HEK293 (cell line): ENCODE results near the gene RECK.

ENCODE experiments used
- CTCF ChIA-PET: fragments of 350-600 bp; formaldehyde crosslinking; extraction: SDS; loops from one replicate; lab custom pipeline; 2021; ENCODE audit warnings: antibody characterized with exemption; lab: Yijun Ruan, JAX
- POLR2A ChIA-PET: fragments of 300-600 bp; formaldehyde crosslinking; extraction: SDS; loops from one replicate; lab custom pipeline; 2020; ENCODE audit warnings: antibody characterized with exemption, inconsistent platforms; lab: Yijun Ruan, JAX
- H3K27ac ChIP-seq: fragments of 200-500 bp; sonication (Bioruptor generic); 2 replicates; pipeline ENCODE4 v1.5.1; 2014; ENCODE audit warnings: low read depth, low read length, control low read depth, inconsistent platforms; ENCODE audit errors: extremely low read depth
- H3K36me3 ChIP-seq, 2 experiments: fragments of 200-500 bp in 1 of 2; sonication (Bioruptor generic) in 1 of 2; 1 replicate in 1 of 2; 2 replicates in 1 of 2; pipeline ENCODE4 v1.5.1; 2014 to 2017; ENCODE audit warnings: inconsistent platforms in 2 of 2, low read length in 2 of 2; ENCODE audit not compliant: control insufficient read depth in 2 of 2, insufficient read depth in 1 of 2
- H3K4me1 ChIP-seq: fragments of 200-500 bp; sonication (Bioruptor generic); 2 replicates; pipeline ENCODE4 v1.5.1; 2014; ENCODE audit warnings: mild to moderate bottlenecking, low read length, inconsistent platforms; ENCODE audit not compliant: control insufficient read depth, insufficient read depth
- H3K4me3 ChIP-seq: 2 replicates; pipeline ENCODE4 v1.5.1; 2011; ENCODE audit warnings: low read depth, mild to moderate bottlenecking, control low read depth, low read length, moderate library complexity
- H3K9me3 ChIP-seq: fragments of 200-500 bp; sonication (Bioruptor generic); 2 replicates; pipeline ENCODE4 v1.5.1; 2014; ENCODE audit warnings: low read depth, low read length, inconsistent platforms; ENCODE audit not compliant: control insufficient read depth, insufficient read depth
- BCL11A ChIP-seq: fragments of 450-650 bp; formaldehyde crosslinking; IDR thresholded peaks from 2 replicates; pipeline ENCODE4 v1.5.1; 2016; ENCODE audit warnings: low read depth, missing biosample characterization, missing genetic modification characterization
- FEZF1 ChIP-seq: fragments of 450-650 bp; formaldehyde crosslinking; IDR thresholded peaks from 2 replicates; pipeline ENCODE4 v1.5.1; 2016; ENCODE audit warnings: missing biosample characterization, missing genetic modification characterization
- GFI1B ChIP-seq: fragments of 450-650 bp; formaldehyde crosslinking; IDR thresholded peaks from 2 replicates; pipeline ENCODE4 v1.5.1; 2016; ENCODE audit warnings: missing biosample characterization, missing genetic modification characterization
- HOXA7 ChIP-seq: sonication (generic); formaldehyde crosslinking; IDR thresholded peaks from 2 replicates; pipeline ENCODE4 v1.8.1; 2022; ENCODE audit warnings: missing genetic modification reagents, borderline replicate concordance
- KLF9 ChIP-seq: fragments of 450-650 bp; formaldehyde crosslinking; IDR thresholded peaks from 2 replicates; pipeline ENCODE4 v1.5.1; 2016; ENCODE audit warnings: missing biosample characterization, missing genetic modification characterization, low read depth
- MZF1 ChIP-seq: fragments of 450-650 bp; formaldehyde crosslinking; IDR thresholded peaks from 2 replicates; pipeline ENCODE4 v1.5.1; 2017; ENCODE audit warnings: missing biosample characterization, missing genetic modification characterization, borderline replicate concordance
- SP2 ChIP-seq: fragments of 450-650 bp; formaldehyde crosslinking; IDR thresholded peaks from 2 replicates; pipeline ENCODE4 v1.5.1; 2016; ENCODE audit warnings: missing biosample characterization, missing genetic modification characterization
- TCF7L2 ChIP-seq: IDR thresholded peaks from 2 replicates; pipeline ENCODE4 v1.6.1; 2011; ENCODE audit warnings: low read depth, mild to moderate bottlenecking, inconsistent platforms, low read length, moderate library complexity, borderline replicate concordance
- ZBTB21 ChIP-seq: fragments of 450-650 bp; formaldehyde crosslinking; IDR thresholded peaks from 2 replicates; pipeline ENCODE4 v1.5.1; 2017; ENCODE audit warnings: missing biosample characterization, missing genetic modification characterization
- ZNF132 ChIP-seq: fragments of 450-650 bp; formaldehyde crosslinking; IDR thresholded peaks from 2 replicates; pipeline ENCODE4 v1.5.1; 2017; ENCODE audit warnings: missing biosample characterization, missing genetic modification characterization, borderline replicate concordance
- ZNF169 ChIP-seq: fragments of 450-650 bp; formaldehyde crosslinking; IDR thresholded peaks from 2 replicates; pipeline ENCODE4 v1.5.1; 2016; ENCODE audit warnings: missing biosample characterization, missing genetic modification characterization
- ZNF266 ChIP-seq: fragments of 450-650 bp; formaldehyde crosslinking; IDR thresholded peaks from 2 replicates; pipeline ENCODE4 v1.5.1; 2016; ENCODE audit warnings: missing biosample characterization, missing genetic modification characterization, low read depth
- ZNF292 ChIP-seq: fragments of 450-650 bp; formaldehyde crosslinking; IDR thresholded peaks from 2 replicates; pipeline ENCODE4 v1.5.1; 2016; ENCODE audit warnings: low read depth, missing biosample characterization, missing genetic modification characterization, borderline replicate concordance
- ZNF391 ChIP-seq: fragments of 450-650 bp; formaldehyde crosslinking; IDR thresholded peaks from 2 replicates; pipeline ENCODE4 v1.5.1; 2016; ENCODE audit warnings: low read depth, missing biosample characterization, missing genetic modification characterization, borderline replicate concordance
- ZNF510 ChIP-seq: fragments of 450-650 bp; formaldehyde crosslinking; IDR thresholded peaks from 2 replicates; pipeline ENCODE4 v1.5.1; 2018; ENCODE audit warnings: mild to moderate bottlenecking, missing genetic modification characterization, missing biosample characterization; ENCODE audit not compliant: insufficient replicate concordance
- ZNF521 ChIP-seq: fragments of 450-650 bp; formaldehyde crosslinking; IDR thresholded peaks from 2 replicates; pipeline ENCODE4 v1.5.1; 2017; ENCODE audit warnings: missing biosample characterization, mild to moderate bottlenecking, missing genetic modification characterization
- ZNF544 ChIP-seq: fragments of 450-650 bp; formaldehyde crosslinking; IDR thresholded peaks from 2 replicates; pipeline ENCODE4 v1.5.0; 2017; ENCODE audit warnings: missing biosample characterization, missing genetic modification characterization
- TF ChIP-seq, protein P1 (sequence below): fragments of 450-650 bp; formaldehyde crosslinking; IDR thresholded peaks from 2 replicates; pipeline ENCODE4 v1.5.1; 2017; ENCODE audit warnings: missing biosample characterization, missing genetic modification characterization
- TF ChIP-seq, protein P2 (sequence below): fragments of 450-650 bp; formaldehyde crosslinking; IDR thresholded peaks from 2 replicates; pipeline ENCODE4 v1.5.1; 2016; ENCODE audit warnings: missing biosample characterization, missing genetic modification characterization
- TF ChIP-seq, protein P3 (sequence below): fragments of 450-650 bp; formaldehyde crosslinking; IDR thresholded peaks from 2 replicates; pipeline ENCODE4 v1.5.1; 2016; ENCODE audit warnings: missing biosample characterization, missing genetic modification characterization
- TF ChIP-seq, protein P4 (sequence below): fragments of 450-650 bp; formaldehyde crosslinking; IDR thresholded peaks from 2 replicates; pipeline ENCODE4 v1.5.1; 2017; ENCODE audit warnings: missing biosample characterization, missing genetic modification characterization
- TF ChIP-seq, protein P5 (sequence below): fragments of 450-650 bp; IDR thresholded peaks from 2 replicates; pipeline ENCODE4 v1.5.1; 2018; ENCODE audit warnings: missing biosample characterization, mild to moderate bottlenecking, missing genetic modification characterization
- TF ChIP-seq, protein P6 (sequence below): fragments of 450-650 bp; IDR thresholded peaks from 2 replicates; pipeline ENCODE4 v1.5.1; 2018; ENCODE audit warnings: missing biosample characterization, missing genetic modification characterization

RECK gene

DNA sequence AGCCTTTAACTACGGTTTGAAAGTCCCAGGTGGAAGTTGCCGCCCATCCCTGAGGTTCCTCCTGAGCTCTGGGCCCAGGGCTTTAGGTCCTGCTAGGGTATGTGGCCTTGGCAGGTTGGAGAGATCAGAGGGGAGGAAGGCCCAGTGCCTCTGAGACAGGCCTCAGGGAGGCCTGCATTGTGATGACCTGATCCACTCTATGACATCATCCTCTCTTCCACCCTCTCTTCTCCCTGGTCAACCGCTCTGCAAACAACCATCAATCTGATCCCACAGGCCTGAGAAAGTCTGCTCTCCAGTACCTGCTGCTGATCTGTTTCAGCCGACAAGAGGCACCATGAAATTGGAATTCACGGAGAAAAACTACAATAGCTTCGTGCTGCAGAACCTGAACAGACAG, 132.5 kb downstream of the RECK start, which contains the start of gene CCIN (continued):
- TF ChIP-seq, protein P1, sequence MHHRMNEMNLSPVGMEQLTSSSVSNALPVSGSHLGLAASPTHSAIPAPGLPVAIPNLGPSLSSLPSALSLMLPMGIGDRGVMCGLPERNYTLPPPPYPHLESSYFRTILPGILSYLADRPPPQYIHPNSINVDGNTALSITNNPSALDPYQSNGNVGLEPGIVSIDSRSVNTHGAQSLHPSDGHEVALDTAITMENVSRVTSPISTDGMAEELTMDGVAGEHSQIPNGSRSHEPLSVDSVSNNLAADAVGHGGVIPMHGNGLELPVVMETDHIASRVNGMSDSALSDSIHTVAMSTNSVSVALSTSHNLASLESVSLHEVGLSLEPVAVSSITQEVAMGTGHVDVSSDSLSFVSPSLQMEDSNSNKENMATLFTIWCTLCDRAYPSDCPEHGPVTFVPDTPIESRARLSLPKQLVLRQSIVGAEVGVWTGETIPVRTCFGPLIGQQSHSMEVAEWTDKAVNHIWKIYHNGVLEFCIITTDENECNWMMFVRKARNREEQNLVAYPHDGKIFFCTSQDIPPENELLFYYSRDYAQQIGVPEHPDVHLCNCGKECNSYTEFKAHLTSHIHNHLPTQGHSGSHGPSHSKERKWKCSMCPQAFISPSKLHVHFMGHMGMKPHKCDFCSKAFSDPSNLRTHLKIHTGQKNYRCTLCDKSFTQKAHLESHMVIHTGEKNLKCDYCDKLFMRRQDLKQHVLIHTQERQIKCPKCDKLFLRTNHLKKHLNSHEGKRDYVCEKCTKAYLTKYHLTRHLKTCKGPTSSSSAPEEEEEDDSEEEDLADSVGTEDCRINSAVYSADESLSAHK (tag by site-specific recombination) = no peak
- no peak for TF ChIP-seq ZNF169 (tag by site-specific recombination)
- TF ChIP-seq ZBTB21 (tag by site-specific recombination) = peak; percentile 60
- no peak for TF ChIP-seq ZNF510
- TF ChIP-seq ZNF132 (tag by site-specific recombination) = no peak
- TF ChIP-seq, protein P2, sequence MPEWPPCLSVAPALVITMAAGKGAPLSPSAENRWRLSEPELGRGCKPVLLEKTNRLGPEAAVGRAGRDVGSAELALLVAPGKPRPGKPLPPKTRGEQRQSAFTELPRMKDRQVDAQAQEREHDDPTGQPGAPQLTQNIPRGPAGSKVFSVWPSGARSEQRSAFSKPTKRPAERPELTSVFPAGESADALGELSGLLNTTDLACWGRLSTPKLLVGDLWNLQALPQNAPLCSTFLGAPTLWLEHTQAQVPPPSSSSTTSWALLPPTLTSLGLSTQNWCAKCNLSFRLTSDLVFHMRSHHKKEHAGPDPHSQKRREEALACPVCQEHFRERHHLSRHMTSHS = no peak

DNA sequence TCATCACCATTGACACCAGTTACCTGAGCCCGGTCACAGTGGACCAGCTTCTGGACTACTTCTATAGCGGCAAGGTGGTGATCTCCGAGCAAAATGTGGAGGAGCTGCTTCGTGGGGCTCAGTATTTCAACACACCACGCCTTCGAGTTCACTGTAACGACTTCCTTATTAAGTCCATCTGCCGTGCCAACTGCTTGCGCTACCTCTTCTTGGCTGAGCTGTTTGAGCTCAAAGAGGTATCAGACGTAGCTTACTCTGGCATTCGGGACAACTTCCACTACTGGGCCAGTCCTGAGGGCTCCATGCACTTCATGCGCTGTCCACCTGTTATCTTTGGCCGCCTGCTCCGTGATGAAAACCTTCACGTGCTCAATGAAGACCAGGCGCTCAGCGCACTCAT, 133.0 kb downstream of the RECK start:
- ChIA-PET POLR2A (interaction anchor here (2.6 kb wide), 1 partner anchor 20 kb away, joined by 16 read pairs; the partner anchor contains the start of gene CLTA), CTCF (interaction anchor here (0.6 to 8.2 kb wide), 6 partner anchors 17 to 160 kb away, joined by 3 to 172 read pairs (median 4); no protein-coding TSS in a partner anchor)
- H3K9me3 ChIP-seq = no peaks in the 10 kb centered on the region
- TF ChIP-seq GFI1B (tag by site-specific recombination) (no peak), ZNF521 (tag by site-specific recombination) (no peak), TCF7L2 (no peak), SP2 (tag by site-specific recombination) (no peak), ZNF266 (tag by site-specific recombination) (no peak), FEZF1 (tag by site-specific recombination) (no peak), ZNF544 (no peak), ZNF292 (tag by site-specific recombination) (no peak), ZNF391 (tag by site-specific recombination) (no peak), MZF1 (tag by site-specific recombination) (no peak), HOXA7 (no peak), BCL11A (tag by site-specific recombination) (no peak), KLF9 (tag by site-specific recombination) (no peak)
- TF ChIP-seq, protein P3, sequence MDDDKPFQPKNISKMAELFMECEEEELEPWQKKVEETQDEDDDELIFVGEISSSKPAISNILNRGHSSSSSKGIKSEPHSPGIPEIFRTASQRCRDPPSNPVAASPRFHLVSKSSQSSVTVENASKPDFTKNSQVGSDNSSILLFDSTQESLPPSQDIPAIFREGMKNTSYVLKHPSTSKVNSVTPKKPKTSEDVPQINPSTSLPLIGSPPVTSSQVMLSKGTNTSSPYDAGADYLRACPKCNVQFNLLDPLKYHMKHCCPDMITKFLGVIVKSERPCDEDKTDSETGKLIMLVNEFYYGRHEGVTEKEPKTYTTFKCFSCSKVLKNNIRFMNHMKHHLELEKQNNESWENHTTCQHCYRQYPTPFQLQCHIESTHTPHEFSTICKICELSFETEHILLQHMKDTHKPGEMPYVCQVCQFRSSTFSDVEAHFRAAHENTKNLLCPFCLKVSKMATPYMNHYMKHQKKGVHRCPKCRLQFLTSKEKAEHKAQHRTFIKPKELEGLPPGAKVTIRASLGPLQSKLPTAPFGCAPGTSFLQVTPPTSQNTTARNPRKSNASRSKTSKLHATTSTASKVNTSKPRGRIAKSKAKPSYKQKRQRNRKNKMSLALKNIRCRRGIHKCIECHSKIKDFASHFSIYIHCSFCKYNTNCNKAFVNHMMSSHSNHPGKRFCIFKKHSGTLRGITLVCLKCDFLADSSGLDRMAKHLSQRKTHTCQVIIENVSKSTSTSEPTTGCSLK (tag by site-specific recombination) = no peak
- TF ChIP-seq, protein P4, sequence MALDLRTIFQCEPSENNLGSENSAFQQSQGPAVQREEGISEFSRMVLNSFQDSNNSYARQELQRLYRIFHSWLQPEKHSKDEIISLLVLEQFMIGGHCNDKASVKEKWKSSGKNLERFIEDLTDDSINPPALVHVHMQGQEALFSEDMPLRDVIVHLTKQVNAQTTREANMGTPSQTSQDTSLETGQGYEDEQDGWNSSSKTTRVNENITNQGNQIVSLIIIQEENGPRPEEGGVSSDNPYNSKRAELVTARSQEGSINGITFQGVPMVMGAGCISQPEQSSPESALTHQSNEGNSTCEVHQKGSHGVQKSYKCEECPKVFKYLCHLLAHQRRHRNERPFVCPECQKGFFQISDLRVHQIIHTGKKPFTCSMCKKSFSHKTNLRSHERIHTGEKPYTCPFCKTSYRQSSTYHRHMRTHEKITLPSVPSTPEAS (tag by site-specific recombination) = no peak
- TF ChIP-seq, protein P5, sequence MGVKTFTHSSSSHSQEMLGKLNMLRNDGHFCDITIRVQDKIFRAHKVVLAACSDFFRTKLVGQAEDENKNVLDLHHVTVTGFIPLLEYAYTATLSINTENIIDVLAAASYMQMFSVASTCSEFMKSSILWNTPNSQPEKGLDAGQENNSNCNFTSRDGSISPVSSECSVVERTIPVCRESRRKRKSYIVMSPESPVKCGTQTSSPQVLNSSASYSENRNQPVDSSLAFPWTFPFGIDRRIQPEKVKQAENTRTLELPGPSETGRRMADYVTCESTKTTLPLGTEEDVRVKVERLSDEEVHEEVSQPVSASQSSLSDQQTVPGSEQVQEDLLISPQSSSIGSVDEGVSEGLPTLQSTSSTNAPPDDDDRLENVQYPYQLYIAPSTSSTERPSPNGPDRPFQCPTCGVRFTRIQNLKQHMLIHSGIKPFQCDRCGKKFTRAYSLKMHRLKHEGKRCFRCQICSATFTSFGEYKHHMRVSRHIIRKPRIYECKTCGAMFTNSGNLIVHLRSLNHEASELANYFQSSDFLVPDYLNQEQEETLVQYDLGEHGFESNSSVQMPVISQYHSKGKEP (tag by site-specific recombination) = no peak
- TF ChIP-seq, protein P6, sequence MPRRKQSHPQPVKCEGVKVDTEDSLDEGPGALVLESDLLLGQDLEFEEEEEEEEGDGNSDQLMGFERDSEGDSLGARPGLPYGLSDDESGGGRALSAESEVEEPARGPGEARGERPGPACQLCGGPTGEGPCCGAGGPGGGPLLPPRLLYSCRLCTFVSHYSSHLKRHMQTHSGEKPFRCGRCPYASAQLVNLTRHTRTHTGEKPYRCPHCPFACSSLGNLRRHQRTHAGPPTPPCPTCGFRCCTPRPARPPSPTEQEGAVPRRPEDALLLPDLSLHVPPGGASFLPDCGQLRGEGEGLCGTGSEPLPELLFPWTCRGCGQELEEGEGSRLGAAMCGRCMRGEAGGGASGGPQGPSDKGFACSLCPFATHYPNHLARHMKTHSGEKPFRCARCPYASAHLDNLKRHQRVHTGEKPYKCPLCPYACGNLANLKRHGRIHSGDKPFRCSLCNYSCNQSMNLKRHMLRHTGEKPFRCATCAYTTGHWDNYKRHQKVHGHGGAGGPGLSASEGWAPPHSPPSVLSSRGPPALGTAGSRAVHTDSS (tag by site-specific recombination) = no peak
- H3K36me3 ChIP-seq = no peaks in the 10 kb centered on the region
- H3K27ac ChIP-seq = no peak overlapping the region
- H3K4me3 ChIP-seq = no peak overlapping the region
- no peaks in the 10 kb centered on the region for H3K4me1 ChIP-seq
